Raji (cell line): Measurements from ENCODE around the gene TTYH3.

Experiments
- POLR2A ChIP-seq: IDR thresholded peaks from 2 replicates; pipeline ENCODE4 v1.6.1; 2011; ENCODE audit warnings: low read depth, low read length, control low read depth; ENCODE audit not compliant: insufficient read depth

The TTYH3 gene

GRCh38 chr7:2635810-2636701 is 4.3 kb downstream of the TTYH3 start:
- no peak for TF ChIP-seq POLR2A

- TF ChIP-seq POLR2A: no peak
These were observed 5.3 kb downstream of the TTYH3 start for GRCh38 chr7:2637066-2637471.

GRCh38 chr7:2637505-2638223 is 5.9 kb downstream of the TTYH3 start:
- no peak for TF ChIP-seq POLR2A

- TF ChIP-seq POLR2A: no peak
These were observed 6.6 kb downstream of the TTYH3 start for GRCh38 chr7:2638224-2638991.

- TF ChIP-seq POLR2A: no peak
These were observed 7.4 kb downstream of the TTYH3 start for GRCh38 chr7:2639181-2639681.

GRCh38 chr7:2639695-2640481 is 8.1 kb downstream of the TTYH3 start:
- no peak for TF ChIP-seq POLR2A

GRCh38 chr7:2640482-2640830 is 8.7 kb downstream of the TTYH3 start:
- TF ChIP-seq POLR2A: no peak

- no peak for TF ChIP-seq POLR2A
These were observed 9.1 kb downstream of the TTYH3 start for GRCh38 chr7:2640846-2641316.

GRCh38 chr7:2641406-2642393 is 9.9 kb downstream of the TTYH3 start:
- TF ChIP-seq POLR2A: no peak

- TF ChIP-seq POLR2A: no peak
These were observed 11.8 kb downstream of the TTYH3 start for GRCh38 chr7:2643386-2644219.

GRCh38 chr7:2644220-2644561 is 12.4 kb downstream of the TTYH3 start:
- no peak for TF ChIP-seq POLR2A

- TF ChIP-seq POLR2A: no peak
These were observed 12.9 kb downstream of the TTYH3 start for GRCh38 chr7:2644562-2645273.

GRCh38 chr7:2645274-2645868 is 13.6 kb downstream of the TTYH3 start:
- peak; percentile 30; the same call in 1 of the 2 replicates for TF ChIP-seq POLR2A
